ENCODE measurements around the gene CAV1. TPM values are rescaled to one million over a fixed set of nuclear protein-coding genes. Genes with fewer than 3 reads are reported as not detected.
A peak's percentile ranks its signal among the peaks of the same experiment; 100 is the strongest.

CAV1 gene
- total and polyA plus RNA-seq, 12 donors, result 4.0 to 35.4 (median 9.7) TPM

- intact Hi-C loops (cut with DNase I), result no loop called here
- no peaks in the 10 kb centered on the region for H3K36me3 ChIP-seq (replicated peaks in 1 of 2)
- WGBS, 4 donors, result 75 to 96% (median 89%) methylated on average over 1 of the region's 1 CpG
- no peaks in the 10 kb centered on the region for H3K9me3 ChIP-seq (replicated peaks in 1 of 3)
- no peak for DNase-seq
- H3K4me3 ChIP-seq, result no peak overlapping the region
- TF ChIP-seq CTCF (IDR thresholded peaks at IDR 0.05), result no peak
- no peak for TF ChIP-seq POLR2A (IDR thresholded peaks at IDR 0.05)
- peaks cover 0 to 4% of the 10 kb centered on the region in 2 donors for H3K4me1 ChIP-seq (replicated peaks in 1 of 2)
- H3K27me3 ChIP-seq, result no peaks in the 10 kb centered on the region
- no peak overlapping the region for H3K27ac ChIP-seq
Measured at GRCh38 chr7:116575853-116576252, 51.0 kb downstream of the CAV1 start.

GRCh38 chr7:116576350-116577319 lies 51.8 kb downstream of the CAV1 start:
- no peak overlapping the region for H3K4me3 ChIP-seq
- no peaks in the 10 kb centered on the region for H3K36me3 ChIP-seq (replicated peaks in 1 of 2)
- DNase-seq, result no peak
- intact Hi-C loops (cut with DNase I), result no loop called here
- no peak overlapping the region for H3K27ac ChIP-seq
- H3K9me3 ChIP-seq (replicated peaks in 1 of 3), result no peaks in the 10 kb centered on the region
- no peaks in the 10 kb centered on the region for H3K27me3 ChIP-seq
- TF ChIP-seq POLR2A (IDR thresholded peaks at IDR 0.05) (no peak), CTCF (IDR thresholded peaks at IDR 0.05) (no peak)
- 61 to 65% (median 64%) methylated on average over 7 of the region's 7 CpGs for WGBS, 4 donors
- peaks cover 0 to 4% of the 10 kb centered on the region in 2 donors for H3K4me1 ChIP-seq (replicated peaks in 1 of 2)

GRCh38 chr7:116577320-116577871 lies 52.6 kb downstream of the CAV1 start:
- H3K4me1 ChIP-seq (replicated peaks in 1 of 2), result peaks cover 0 to 4% of the 10 kb centered on the region in 2 donors
- H3K27me3 ChIP-seq, result no peaks in the 10 kb centered on the region
- H3K27ac ChIP-seq, result peak overlapping the region in 1 of 5 donors; percentile 33
- H3K9me3 ChIP-seq (replicated peaks in 1 of 3), result no peaks in the 10 kb centered on the region
- H3K4me3 ChIP-seq, result no peak overlapping the region
- WGBS, 4 donors, result 60 to 72% (median 68%) methylated on average over 6 of the region's 6 CpGs
- no peak for TF ChIP-seq CTCF (IDR thresholded peaks at IDR 0.05)
- TF ChIP-seq POLR2A (IDR thresholded peaks at IDR 0.05), result no peak
- no peaks in the 10 kb centered on the region for H3K36me3 ChIP-seq (replicated peaks in 1 of 2)
- intact Hi-C loops (cut with DNase I), result no loop called here
- DNase-seq, result no peak

GRCh38 chr7:116578526-116578925 lies 53.7 kb downstream of the CAV1 start:
- no peak for DNase-seq

More at GRCh38 chr7:116578526-116578925, 53.7 kb downstream of the CAV1 start:
- Histone ChIP-seq H3K9me3 (replicated peaks in 1 of 3) (no peaks in the 10 kb centered on the region), H3K27ac (no peak overlapping the region), H3K36me3 (replicated peaks in 1 of 2) (no peaks in the 10 kb centered on the region), H3K4me1 (replicated peaks in 1 of 2) (peaks cover 0 to 4% of the 10 kb centered on the region in 2 donors), H3K27me3 (no peaks in the 10 kb centered on the region), H3K4me3 (no peak overlapping the region)
- intact Hi-C loops (cut with DNase I), result no loop called here
- WGBS, 4 donors, result 78 to 85% (median 82%) methylated on average over 3 of the region's 3 CpGs
- no peak for TF ChIP-seq POLR2A (IDR thresholded peaks at IDR 0.05)
- no peak for TF ChIP-seq CTCF (IDR thresholded peaks at IDR 0.05)
